Endodermal cell (in vitro differentiated cells): Measurements from ENCODE around the gene DACH1. TPM values are rescaled to one million over a fixed set of nuclear protein-coding genes. Genes with fewer than 3 reads are reported as not detected.

Experiments
- DNase-seq: peaks from one replicate; pipeline ENCODE4 v3.0.0-alpha.2; 2017
- H3K27ac ChIP-seq: 2 replicates; pipeline ENCODE4 v1.5.1; 2013; ENCODE audit warnings: mild to moderate bottlenecking, low read depth, low read length, moderate library complexity
- H3K27me3 ChIP-seq: 2 replicates; pipeline ENCODE4 v1.6.1; 2013; ENCODE audit warnings: mild to moderate bottlenecking, low read length, moderate library complexity; ENCODE audit not compliant: insufficient read depth, control insufficient read depth, poor library complexity, severe bottlenecking
- H3K36me3 ChIP-seq: 2 replicates; pipeline ENCODE4 v1.7.0; 2013; ENCODE audit warnings: mild to moderate bottlenecking, low read length, moderate library complexity; ENCODE audit not compliant: control insufficient read depth, insufficient read depth
- H3K4me1 ChIP-seq: one replicate; pipeline ENCODE4 v1.7.0; 2013; ENCODE audit warnings: low read length; ENCODE audit not compliant: control insufficient read depth, insufficient read depth
- H3K4me3 ChIP-seq: 2 replicates; pipeline ENCODE4 v1.5.1; 2013; ENCODE audit warnings: mild to moderate bottlenecking, low read length, moderate library complexity
- H3K9ac ChIP-seq: 2 replicates; pipeline ENCODE4 v1.6.1; 2013; ENCODE audit warnings: mild to moderate bottlenecking, low read length, moderate library complexity; ENCODE audit not compliant: poor library complexity, severe bottlenecking; ENCODE audit errors: extremely low read depth
- H3K9me3 ChIP-seq: 2 replicates; pipeline ENCODE4 v1.6.1; 2013; ENCODE audit warnings: mild to moderate bottlenecking, low read length, moderate library complexity; ENCODE audit not compliant: control insufficient read depth
- H3K27ac Mint-ChIP-seq: 2 replicates; pipeline ENCODE4 v1.8.0; 2020; ENCODE audit warnings: mixed read lengths
- H3K27me3 Mint-ChIP-seq: 2 replicates; pipeline ENCODE4 v1.8.0; 2021; ENCODE audit warnings: mild to moderate bottlenecking, mixed read lengths; ENCODE audit not compliant: insufficient read depth
- H3K36me3 Mint-ChIP-seq: 2 replicates; pipeline ENCODE4 v1.8.0; 2020; ENCODE audit warnings: low read depth, mixed read lengths
- H3K4me1 Mint-ChIP-seq: 2 replicates; pipeline ENCODE4 v1.8.0; 2020; ENCODE audit warnings: mixed read lengths
- H3K4me3 Mint-ChIP-seq: 2 replicates; pipeline ENCODE4 v1.8.0; 2020; ENCODE audit warnings: mild to moderate bottlenecking, moderate library complexity, mixed read lengths
- H3K9me3 Mint-ChIP-seq: 2 replicates; pipeline ENCODE4 v1.8.0; 2020; ENCODE audit warnings: mild to moderate bottlenecking, mixed read lengths
- WGBS, 2 experiments: methylation state at CpG; one replicate each; pipeline versions ENCODE4 v1.1.5 to v1.1.7; 2013; ENCODE audit warnings: missing lambda C conversion rate in 2 of 2, mixed read lengths in 1 of 2; ENCODE audit not compliant: insufficient coverage in 1 of 2, insufficient read length in 1 of 2; 5-methylcytosine and 5-hydroxymethylcytosine counted together
- total RNA-seq, 2 donors: library from RNA; stranded (reverse); fragmentation: NEBNext Ultra II Directional in 1 of 2; extraction: Animal tissue kit (Norgen Biotek cat#: 25700) in 1 of 2; gene quantifications; 2 replicates in 1 of 2; 3 replicates in 1 of 2; pipeline ENCODE4 v1.2.1, GENCODE V29; 2021
- TF ChIP-seq, protein P1 (sequence below): fragments of 200-600 bp; sonication (generic); conservative IDR thresholded peaks from 2 replicates; pipeline ENCODE4 v1.5.0; 2021; ENCODE audit warnings: antibody characterized with exemption, mild to moderate bottlenecking

DACH1 gene
- total RNA-seq, 2 donors from 2014 or later, result 0.81 to 1.2 TPM

DNA sequence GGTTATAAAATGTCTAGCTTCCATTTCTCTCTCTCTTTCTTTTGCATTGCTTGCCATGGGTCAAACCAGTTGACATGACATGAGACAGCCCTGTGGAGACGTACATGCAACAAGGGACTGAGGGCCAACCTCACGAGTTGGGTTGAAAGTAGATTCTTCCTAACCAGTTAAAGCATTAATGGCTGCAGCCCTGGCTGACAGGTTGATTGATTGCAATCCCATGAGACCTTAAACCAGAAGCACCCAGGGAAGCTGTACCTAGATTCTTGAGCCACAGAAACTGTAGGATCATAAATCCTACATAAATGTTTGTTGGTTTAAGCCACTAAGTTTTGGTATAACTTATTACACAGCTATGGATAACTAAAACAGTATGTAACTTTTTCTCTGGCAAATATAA is 373.8 kb downstream of the DACH1 start:
- Mint-ChIP-seq H3K36me3 (no peaks in the 10 kb centered on the region), H3K4me3 (no peak overlapping the region), H3K4me1 (no peaks in the 10 kb centered on the region), H3K27me3 (no peaks in the 10 kb centered on the region), H3K27ac (no peak overlapping the region), H3K9me3 (no peaks in the 10 kb centered on the region)
- no peaks in the 10 kb centered on the region for H3K9me3 ChIP-seq
- TF ChIP-seq, protein P1, sequence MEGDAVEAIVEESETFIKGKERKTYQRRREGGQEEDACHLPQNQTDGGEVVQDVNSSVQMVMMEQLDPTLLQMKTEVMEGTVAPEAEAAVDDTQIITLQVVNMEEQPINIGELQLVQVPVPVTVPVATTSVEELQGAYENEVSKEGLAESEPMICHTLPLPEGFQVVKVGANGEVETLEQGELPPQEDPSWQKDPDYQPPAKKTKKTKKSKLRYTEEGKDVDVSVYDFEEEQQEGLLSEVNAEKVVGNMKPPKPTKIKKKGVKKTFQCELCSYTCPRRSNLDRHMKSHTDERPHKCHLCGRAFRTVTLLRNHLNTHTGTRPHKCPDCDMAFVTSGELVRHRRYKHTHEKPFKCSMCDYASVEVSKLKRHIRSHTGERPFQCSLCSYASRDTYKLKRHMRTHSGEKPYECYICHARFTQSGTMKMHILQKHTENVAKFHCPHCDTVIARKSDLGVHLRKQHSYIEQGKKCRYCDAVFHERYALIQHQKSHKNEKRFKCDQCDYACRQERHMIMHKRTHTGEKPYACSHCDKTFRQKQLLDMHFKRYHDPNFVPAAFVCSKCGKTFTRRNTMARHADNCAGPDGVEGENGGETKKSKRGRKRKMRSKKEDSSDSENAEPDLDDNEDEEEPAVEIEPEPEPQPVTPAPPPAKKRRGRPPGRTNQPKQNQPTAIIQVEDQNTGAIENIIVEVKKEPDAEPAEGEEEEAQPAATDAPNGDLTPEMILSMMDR, result no peak
- no peaks in the 10 kb centered on the region for H3K27me3 ChIP-seq
- no peak overlapping the region for H3K9ac ChIP-seq
- 79% methylated on average over 2 of the region's 2 CpGs; no CpG with 5 or more reads in 1 of the 2 experiments for WGBS, 2 experiments
- no peaks in the 10 kb centered on the region for H3K4me1 ChIP-seq
- no peak overlapping the region for H3K4me3 ChIP-seq
- no peak for DNase-seq
- H3K36me3 ChIP-seq, result no peaks in the 10 kb centered on the region
- peak overlapping the region; percentile 21 for H3K27ac ChIP-seq

DNA sequence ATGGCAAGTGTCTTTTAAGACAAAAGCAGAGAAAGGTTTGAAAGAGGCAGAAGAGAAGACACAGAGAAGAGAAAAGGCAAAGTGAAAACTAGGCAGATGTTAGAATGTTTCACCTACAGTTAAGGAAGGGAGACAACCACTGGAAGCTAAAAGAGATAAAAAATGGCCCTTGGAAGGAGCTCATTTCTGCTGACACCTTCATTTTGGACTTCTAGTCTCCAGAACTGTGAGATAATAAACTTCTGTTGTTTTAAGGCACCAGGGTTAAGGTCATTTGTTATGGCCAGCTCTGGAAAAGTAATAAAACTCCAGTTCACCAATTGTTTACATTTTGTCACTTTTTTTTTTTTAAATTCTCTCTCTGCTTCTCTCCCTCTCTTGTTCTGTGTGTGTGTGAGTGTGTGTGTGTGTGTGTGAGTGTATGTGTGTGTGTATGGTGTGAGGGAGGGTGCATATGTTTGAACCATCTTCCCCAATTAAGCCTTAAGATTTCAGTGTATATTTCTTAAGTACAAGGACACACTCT is 374.6 kb downstream of the DACH1 start:
- no peaks in the 10 kb centered on the region for H3K4me1 ChIP-seq
- H3K36me3 ChIP-seq, result no peaks in the 10 kb centered on the region
- Mint-ChIP-seq H3K36me3 (no peaks in the 10 kb centered on the region), H3K4me3 (no peak overlapping the region), H3K27me3 (no peaks in the 10 kb centered on the region), H3K27ac (no peak overlapping the region), H3K9me3 (no peaks in the 10 kb centered on the region), H3K4me1 (no peaks in the 10 kb centered on the region)
- TF ChIP-seq, protein P1, result no peak
- H3K27ac ChIP-seq, result no peak overlapping the region
- DNase-seq, result no peak
- no peak overlapping the region for H3K9ac ChIP-seq
- H3K27me3 ChIP-seq, result no peaks in the 10 kb centered on the region
- H3K4me3 ChIP-seq, result no peak overlapping the region
- H3K9me3 ChIP-seq, result no peaks in the 10 kb centered on the region

DNA sequence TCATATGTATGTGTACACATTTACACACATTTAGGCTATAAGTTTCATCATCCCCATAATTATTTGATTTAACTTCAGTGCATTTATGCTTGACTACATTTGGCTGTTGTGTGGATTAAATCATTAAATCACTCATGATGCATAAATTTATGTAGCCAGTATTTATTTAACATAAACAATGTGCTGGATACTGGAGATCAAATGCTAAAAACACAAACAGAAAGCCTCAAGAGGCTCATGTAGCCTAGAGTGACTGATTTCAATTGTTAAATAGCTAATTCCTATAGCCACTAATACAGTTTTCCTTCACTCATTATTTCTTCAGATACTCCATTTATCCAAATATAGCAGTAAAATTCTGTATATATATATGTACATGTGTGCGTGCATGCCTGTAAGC is 376.0 kb downstream of the DACH1 start:
- H3K27ac Mint-ChIP-seq, result no peak overlapping the region
- Histone ChIP-seq H3K4me3 (no peak overlapping the region), H3K4me1 (no peaks in the 10 kb centered on the region), H3K27ac (no peak overlapping the region), H3K27me3 (no peaks in the 10 kb centered on the region), H3K9me3 (no peaks in the 10 kb centered on the region), H3K36me3 (no peaks in the 10 kb centered on the region), H3K9ac (no peak overlapping the region)
- H3K27me3 Mint-ChIP-seq, result no peaks in the 10 kb centered on the region
- DNase-seq, result no peak
- TF ChIP-seq, protein P1, result no peak
- H3K9me3 Mint-ChIP-seq, result no peaks in the 10 kb centered on the region
- no peaks in the 10 kb centered on the region for H3K36me3 Mint-ChIP-seq
- H3K4me3 Mint-ChIP-seq, result no peak overlapping the region
- H3K4me1 Mint-ChIP-seq, result no peaks in the 10 kb centered on the region
- 85% methylated on average over 1 of the region's 1 CpG; no CpG with 5 or more reads in 1 of the 2 experiments for WGBS, 2 experiments
